D721Med (cell line): ENCODE data around the gene CSPG4.
"Not testable (repeated sequence)": the region's sequence is repeated elsewhere in the genome, so short reads cannot be mapped to it uniquely, and the experiment has no call there.

Experiments used
- DNase-seq: peaks from one replicate; pipeline ENCODE4 v3.0.0; 2011; ENCODE audit warnings: low spot score; ENCODE audit not compliant: insufficient read length
- FAIRE-seq: peaks from 2 replicates; lab custom pipeline; 2011; peaks lifted over from hg19 to GRCh38; lab: Jason Lieb, UNC
- CTCF ChIP-seq: IDR thresholded peaks from 2 replicates; pipeline ENCODE4 v1.5.1; 2012; ENCODE audit warnings: mild to moderate bottlenecking, control low read depth; ENCODE audit not compliant: insufficient read depth; ENCODE audit errors: missing control alignments

The CSPG4 gene

DNA sequence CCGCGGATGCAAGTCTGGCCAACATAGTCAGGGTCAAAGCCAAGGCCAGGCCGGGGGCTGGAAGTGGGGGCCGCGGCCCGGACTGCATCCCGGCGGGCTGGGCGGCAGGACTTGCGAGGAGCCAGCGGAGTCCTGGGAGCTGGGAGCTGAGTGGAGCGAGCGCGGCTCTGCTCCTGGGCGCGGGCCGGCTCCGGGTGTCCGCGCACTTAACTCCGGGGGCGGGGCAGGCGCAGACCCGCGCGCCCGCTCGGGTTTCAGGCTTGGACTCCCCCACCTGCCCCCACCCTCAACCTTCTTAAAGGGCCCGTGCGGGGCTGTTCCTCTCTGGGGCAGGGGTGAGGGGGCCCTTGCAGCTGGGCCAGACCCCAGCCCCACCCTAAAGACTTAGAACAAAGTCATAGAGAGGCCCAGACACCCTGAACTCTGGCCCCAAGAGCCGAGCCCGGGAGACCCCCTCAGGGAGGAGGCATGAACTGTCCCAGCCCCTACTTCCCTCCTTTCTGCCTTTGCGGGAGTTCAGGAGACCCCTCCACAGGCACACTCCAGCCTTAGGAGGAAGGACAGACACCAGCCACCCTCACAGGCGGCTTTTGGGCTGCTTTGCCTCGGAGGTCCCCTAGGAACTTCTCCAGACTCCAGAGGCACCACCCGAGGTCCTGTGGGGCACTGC is at the start of gene CSPG4:
CSPG4 (minus strand) TSS at position 181 of the 670 bp plus-strand sequence; CDS start at position 88, 93 bp downstream.
- no peak for TF ChIP-seq CTCF
- no peak for DNase-seq
- no peak for FAIRE-seq

- not testable (repeated sequence) for DNase-seq, FAIRE-seq
These were observed 49.7 kb upstream of the CSPG4 start for GRCh38 chr15:75762357-75762718.

GRCh38 chr15:75761446-75762356 is 49.1 kb upstream of the CSPG4 start:
- no peak for DNase-seq
- no peak for FAIRE-seq
- TF ChIP-seq CTCF = no peak

DNA sequence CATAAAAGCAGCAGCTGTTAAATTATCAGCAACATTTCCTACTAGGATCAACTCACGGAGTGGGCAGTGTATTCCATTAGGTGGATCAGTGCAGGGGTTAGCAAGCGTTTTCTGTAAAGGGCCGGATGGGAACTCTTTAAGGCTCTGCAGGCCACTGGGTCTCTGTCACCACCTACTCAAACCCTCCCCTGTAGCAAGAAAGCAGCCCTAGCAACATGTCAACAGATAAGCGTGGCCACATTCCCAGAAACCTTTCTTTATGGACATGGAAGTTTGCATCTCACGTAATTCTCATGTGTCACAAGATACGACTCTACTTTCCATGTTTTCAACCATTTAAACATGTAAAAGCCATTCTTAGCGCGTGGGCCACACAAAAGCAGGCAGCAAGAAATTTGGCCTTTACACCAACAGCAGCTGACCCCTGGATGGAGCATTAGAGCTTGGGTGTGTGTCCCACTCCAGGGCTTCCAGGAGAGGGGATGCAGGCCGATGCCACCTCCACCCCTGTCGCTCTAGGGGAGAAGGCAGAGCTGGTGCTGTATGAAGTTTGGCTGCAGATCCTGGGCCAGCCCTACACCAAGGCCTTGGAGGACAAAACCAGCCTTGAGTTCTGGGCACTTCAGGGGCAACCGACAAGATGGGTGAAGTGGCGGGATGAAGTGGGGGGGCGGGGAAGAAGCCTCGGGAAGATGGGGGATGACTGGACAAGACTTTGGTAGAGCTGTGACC is 48.2 kb upstream of the CSPG4 start:
- DNase-seq = no peak
- no peak for TF ChIP-seq CTCF
- FAIRE-seq = no peak

- FAIRE-seq, DNase-seq: not testable (repeated sequence)
These were observed 47.5 kb upstream of the CSPG4 start for GRCh38 chr15:75760131-75760520.

DNA sequence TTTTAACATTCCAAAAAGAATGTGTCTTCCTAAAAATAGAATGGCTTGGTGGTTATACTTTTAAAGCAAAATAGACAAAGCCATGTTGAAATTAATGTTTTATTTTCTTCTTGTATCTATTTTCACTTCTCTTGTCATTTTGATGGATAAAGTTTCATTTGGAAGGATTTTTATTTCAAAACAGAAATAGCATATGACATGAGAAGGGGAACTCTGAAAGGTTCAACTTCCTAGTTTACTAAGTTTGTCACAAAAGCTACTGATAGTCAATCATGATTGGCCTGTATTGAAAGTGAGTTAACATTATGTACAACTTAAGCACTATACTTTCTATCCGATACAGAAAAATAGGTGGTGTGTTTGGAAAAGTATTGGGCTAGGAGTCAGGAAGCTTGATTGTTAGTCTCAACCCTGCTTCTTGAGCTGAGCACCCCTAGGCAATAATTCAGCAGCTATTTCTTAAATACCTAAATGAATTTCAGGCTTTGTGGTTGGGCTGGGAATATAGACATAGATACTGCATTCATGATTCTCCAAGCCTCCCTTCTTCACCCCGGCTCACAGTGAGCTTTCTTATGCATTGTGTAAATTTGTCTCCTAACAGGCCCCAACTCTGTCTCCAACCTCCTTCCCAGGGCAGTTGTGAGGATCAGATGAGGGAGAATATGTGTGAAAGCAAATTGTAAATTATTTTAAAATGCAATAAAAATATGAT is 46.9 kb upstream of the CSPG4 start:
- DNase-seq (no peak), FAIRE-seq (no peak)
- TF ChIP-seq CTCF = no peak

DNA sequence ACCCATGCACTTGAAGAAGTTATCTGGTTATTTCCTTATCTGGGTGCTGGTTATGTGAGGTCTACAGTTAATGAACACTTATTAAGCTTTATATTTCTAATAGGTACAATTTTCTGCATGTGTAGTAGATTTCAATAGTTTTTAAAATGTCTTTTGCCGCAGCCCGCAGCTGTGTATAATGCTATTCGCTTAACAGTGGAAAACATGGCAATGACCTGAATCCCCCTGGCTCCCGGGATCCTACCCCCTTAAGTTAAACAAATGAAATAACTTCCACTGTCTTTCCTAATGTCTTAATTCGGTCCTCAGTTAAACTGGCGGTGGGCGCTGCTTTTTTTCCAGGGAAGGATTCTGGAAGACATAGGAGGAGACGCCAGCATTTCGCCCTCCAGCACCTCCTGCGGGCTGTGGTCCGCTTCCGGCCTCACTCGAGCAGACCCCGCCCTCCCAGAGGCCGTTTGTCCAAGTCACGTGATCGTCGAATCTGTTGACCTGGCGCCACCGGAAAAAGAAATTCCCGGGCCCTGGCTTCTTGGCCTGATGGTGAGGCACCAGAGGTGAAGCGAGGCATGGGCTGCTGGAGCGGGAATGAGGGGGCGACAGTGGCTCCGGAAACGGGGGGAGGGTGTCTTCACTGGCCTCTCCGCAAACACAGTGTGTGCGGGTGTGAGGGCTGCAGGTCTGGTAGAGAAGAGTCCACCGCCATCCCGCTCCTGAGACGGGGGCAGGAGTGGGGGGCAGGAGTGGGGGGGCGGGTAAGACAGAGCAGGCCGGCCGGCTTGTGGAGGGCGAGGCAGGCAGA is 45.6 kb upstream of the CSPG4 start:
- peak; percentile 40 for TF ChIP-seq CTCF
- FAIRE-seq (no peak), DNase-seq (peak; percentile 62)

DNA sequence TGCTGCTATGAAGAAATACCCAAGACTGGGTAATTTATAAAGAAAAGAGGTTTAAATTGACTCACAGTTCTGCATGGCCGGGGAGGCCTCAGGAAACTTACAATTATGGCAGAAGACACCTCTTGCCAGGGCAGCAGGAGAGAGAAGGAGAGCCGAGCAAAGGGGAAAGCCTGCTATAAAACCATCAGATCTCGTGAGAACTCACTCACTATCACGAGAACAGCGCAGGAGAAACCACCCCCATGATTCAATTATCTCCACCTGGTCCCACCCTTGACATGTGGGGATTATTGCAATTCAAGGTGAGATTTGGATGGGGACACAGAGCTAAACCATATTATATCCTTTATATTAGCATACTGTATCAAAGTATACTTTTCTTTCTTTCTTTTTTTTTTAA is 42.2 kb upstream of the CSPG4 start:
- DNase-seq, FAIRE-seq: not testable (repeated sequence)
